GM12878 (cell line): ENCODE data around the gene ABCC1. TPM values are rescaled to one million over a fixed set of nuclear protein-coding genes. Genes with fewer than 3 reads are reported as not detected.

Experiments used
- ATAC-seq: fragments of 200-7000 bp; cut with Tn5 transposase; 3 replicates; pipeline ENCODE4 v1.9.1; 2020; ENCODE audit warnings: mild to moderate bottlenecking, moderate library complexity
- BruUV-seq: library from RNA; stranded (reverse); fragments of 400-500 nt; replicated peaks from 2 replicates; lab custom pipeline; 2021; lab: Mats Ljungman, UMichigan
- CTCF ChIA-PET: fragments of 300-600 bp; sonication (Branson Sonifier 250); formaldehyde crosslinking; extraction: SDS; loops from one replicate; lab custom pipeline; 2021; ENCODE audit warnings: inconsistent platforms; lab: Yijun Ruan, JAX
- POLR2A ChIA-PET: fragments of 350-600 bp; formaldehyde crosslinking; extraction: SDS; loops from one replicate; lab custom pipeline; 2021; ENCODE audit warnings: inconsistent platforms; lab: Charles Lee
- RAD21 ChIA-PET: fragments of 300-600 bp; sonication (Branson Sonifier 250); formaldehyde crosslinking; loops from one replicate; lab custom pipeline; 2023; ENCODE audit warnings: antibody characterized with exemption; ENCODE audit not compliant: unreplicated experiment; lab: Charles Lee
- SMC1A ChIA-PET: fragments of 300-600 bp; sonication (Branson Sonifier 250); formaldehyde crosslinking; loops from one replicate; lab custom pipeline; 2023; ENCODE audit not compliant: unreplicated experiment, uncharacterized antibody; lab: Charles Lee
- DNase-seq: peaks from one replicate; pipeline ENCODE4 v3.0.0-alpha.2; 2011; ENCODE audit warnings: low read depth, low spot score
- FAIRE-seq: peaks from 3 replicates; lab custom pipeline; 2011; peaks lifted over from hg19 to GRCh38; lab: Jason Lieb, UNC
- H2AFZ ChIP-seq: 2 replicates; pipeline ENCODE4 v1.6.0; 2011; ENCODE audit warnings: low read depth, low read length, control low read depth; ENCODE audit not compliant: control insufficient read depth
- H3K27ac ChIP-seq: 2 replicates; pipeline ENCODE4 v1.5.1; 2011; ENCODE audit warnings: control low read depth; ENCODE audit not compliant: control insufficient read depth, insufficient read depth
- H3K27me3 ChIP-seq, 2 experiments: replicated peaks in 1 of 2; 2 replicates each; pipeline versions ENCODE4 v1.6.0 to v1.6.1; 2011; ENCODE audit warnings: low read length in 1 of 2; ENCODE audit not compliant: control insufficient read depth in 2 of 2, insufficient read depth in 2 of 2
- H3K36me3 ChIP-seq, 2 experiments: 2 replicates each; pipeline ENCODE4 v1.5.1; 2011; ENCODE audit warnings: low read length in 1 of 2; ENCODE audit not compliant: control insufficient read depth in 2 of 2, insufficient read depth in 2 of 2
- H3K4me1 ChIP-seq: 2 replicates; pipeline ENCODE4 v1.6.1; 2011; ENCODE audit warnings: mild to moderate bottlenecking, low read length, moderate library complexity, mixed read lengths; ENCODE audit not compliant: control insufficient read depth, insufficient read depth
- H3K4me2 ChIP-seq: 2 replicates; pipeline ENCODE4 v1.6.0; 2011; ENCODE audit warnings: control low read depth; ENCODE audit not compliant: control insufficient read depth, insufficient read depth
- H3K4me3 ChIP-seq: fragments of 200-600 bp; sonication (generic); 2 replicates; pipeline ENCODE4 v1.5.1; 2016
- H3K79me2 ChIP-seq: 2 replicates; pipeline ENCODE4 v1.6.0; 2011; ENCODE audit warnings: low read length; ENCODE audit not compliant: control insufficient read depth, insufficient read depth
- H3K9ac ChIP-seq: 2 replicates; pipeline ENCODE4 v1.8.0; 2011; ENCODE audit warnings: low read length, control low read depth, mixed read lengths; ENCODE audit not compliant: control insufficient read depth, insufficient read depth
- H3K9me3 ChIP-seq: replicated peaks from 3 replicates; pipeline ENCODE4 v1.5.1; 2011; ENCODE audit warnings: mild to moderate bottlenecking, low read length; ENCODE audit not compliant: control insufficient read depth, insufficient read depth
- H4K20me1 ChIP-seq: 2 replicates; pipeline ENCODE4 v1.6.0; 2011; ENCODE audit not compliant: control insufficient read depth, insufficient read depth
- E2F8 ChIP-seq: fragments of 450-650 bp; IDR thresholded peaks from 2 replicates; pipeline ENCODE4 v1.6.1; 2018; ENCODE audit warnings: mild to moderate bottlenecking, low read depth, moderate library complexity; ENCODE audit not compliant: partially characterized antibody
- ELK1 ChIP-seq: IDR thresholded peaks from 2 replicates; pipeline ENCODE4 v1.6.1; 2012; ENCODE audit warnings: low read depth, low read length, improper control_type of control experiment
- FOS ChIP-seq: IDR thresholded peaks from 3 replicates; pipeline ENCODE4 v1.6.1; 2011; ENCODE audit warnings: borderline replicate concordance; ENCODE audit not compliant: insufficient read length; ENCODE audit errors: extremely low read depth
- IRF3 ChIP-seq: fragments of 450-650 bp; IDR thresholded peaks from 2 replicates; pipeline ENCODE4 v1.6.1; 2014; ENCODE audit warnings: mild to moderate bottlenecking
- IRF5 ChIP-seq: fragments of 450-650 bp; IDR thresholded peaks from 2 replicates; pipeline ENCODE4 v1.6.1; 2017; ENCODE audit warnings: borderline replicate concordance
- POLR2A ChIP-seq: IDR thresholded peaks from 2 replicates; pipeline ENCODE4 v1.6.1; 2011; ENCODE audit warnings: low read depth, mild to moderate bottlenecking, low read length
- SREBF2 ChIP-seq: IDR thresholded peaks from 2 replicates; pipeline ENCODE4 v1.6.1; 2012; ENCODE audit warnings: mild to moderate bottlenecking, low read length
- ZBTB40 ChIP-seq: fragments of 450-650 bp; IDR thresholded peaks from 2 replicates; pipeline ENCODE4 v1.6.1; 2016; ENCODE audit warnings: mild to moderate bottlenecking, moderate library complexity, borderline replicate concordance
- ZNF687 ChIP-seq: fragments of 450-650 bp; IDR thresholded peaks from 2 replicates; pipeline ENCODE4 v1.6.1; 2017; ENCODE audit warnings: mild to moderate bottlenecking, moderate library complexity
- WGBS: methylation state at CpG from one replicate; pipeline ENCODE4 v1.1.6; 2016; ENCODE audit warnings: low lambda C conversion rate; ENCODE audit not compliant: insufficient replicate concordance, insufficient coverage; ENCODE audit errors: missing lambda C conversion rate; 5-methylcytosine and 5-hydroxymethylcytosine counted together
- in situ Hi-C: fragments of 300-500 bp; cut with MboI; formaldehyde crosslinking; loops from 9 replicates; pipeline ENCODE4 v1.14.3; 2018; ENCODE audit warnings: mixed read lengths
- intact Hi-C: fragments of 100-400 bp; cut with micrococcal nuclease; formaldehyde crosslinking; loops from one replicate; pipeline ENCODE4 v1.14.2; 2022; ENCODE audit not compliant: unreplicated experiment
- polyA plus RNA-seq, 11 experiments: library from polyadenylated mRNA; depleted of rRNA in 4 of 11; unstranded in 6 of 11; stranded (reverse) in 5 of 11; fragments of >200 nt; fragmentation: Nextera tagmentation in 4 of 11; fragmentation: Illumina TruSeq in 1 of 11; extraction: Ambion mirVana in 4 of 11; extraction: Trizol in 1 of 11; gene quantifications; 1 replicate in 1 of 11; 2 replicates in 10 of 11; pipeline versions ENCODE4 v1.2.1 to v1.2.3, GENCODE V29; 2011 to 2016; ENCODE audit warnings: inconsistent platforms in 2 of 11, missing spikeins in 2 of 11, low read depth in 1 of 11
- total RNA-seq, 4 experiments: library from RNA; depleted of rRNA in 3 of 4; stranded (reverse); fragments of >200 nt in 3 of 4; fragmentation: Illumina TruSeq in 1 of 4; extraction: Trizol in 1 of 4; gene quantifications; 2 replicates each; pipeline versions ENCODE4 v1.2.1 to v1.2.3, GENCODE V29; 2013 to 2021

ABCC1 gene
- total and polyA plus RNA-seq, 10 of the 15 experiments (the other 5 are each of a cell fraction or from before 2014, with no cell fraction given) = 3.2 to 44.6 (median 14.5) TPM

- H3K36me3 ChIP-seq = peaks cover 22 to 33% of the 10 kb centered on the region in 2 experiments
- no peak for DNase-seq
- H3K4me3 ChIP-seq = no peak overlapping the region
- no peak overlapping the region for H3K4me2 ChIP-seq
- RAD21 ChIA-PET = no interaction called here
- in situ Hi-C loops = no loop called here
- no peak for ATAC-seq
- no peaks in the 10 kb centered on the region for H3K9me3 ChIP-seq
- no peak for FAIRE-seq
- no TSS peak for BruUV-seq
- CTCF ChIA-PET = interaction anchor here (1.3 kb wide), 1 partner anchor 19 kb away, joined by 3 read pairs; no protein-coding TSS in a partner anchor
- WGBS = 98% methylated on average over 6 of the region's 6 CpGs
- H3K79me2 ChIP-seq = no peaks in the 10 kb centered on the region
- SMC1A ChIA-PET = no interaction called here
- no peaks in the 10 kb centered on the region for H3K4me1 ChIP-seq
- POLR2A ChIA-PET = no interaction called here
- intact Hi-C loops = no loop called here
- no peak overlapping the region for H2AFZ ChIP-seq
- no peaks in the 10 kb centered on the region for H3K27me3 ChIP-seq
- H3K27ac ChIP-seq = no peak overlapping the region
- no peaks in the 10 kb centered on the region for H4K20me1 ChIP-seq
- H3K9ac ChIP-seq = no peak overlapping the region
- no peak for TF ChIP-seq ZNF687
- TF ChIP-seq POLR2A = no peak
- TF ChIP-seq IRF3 = no peak
- TF ChIP-seq SREBF2 = no peak
- no peak for TF ChIP-seq ELK1
- no peak for TF ChIP-seq FOS
- no peak for TF ChIP-seq ZBTB40
- TF ChIP-seq IRF5 = no peak
- no peak for TF ChIP-seq E2F8
Measured at GRCh38 chr16:16107839-16108238, 158.4 kb downstream of the ABCC1 start.
